ENCODE results near the gene CD1B.

DNA sequence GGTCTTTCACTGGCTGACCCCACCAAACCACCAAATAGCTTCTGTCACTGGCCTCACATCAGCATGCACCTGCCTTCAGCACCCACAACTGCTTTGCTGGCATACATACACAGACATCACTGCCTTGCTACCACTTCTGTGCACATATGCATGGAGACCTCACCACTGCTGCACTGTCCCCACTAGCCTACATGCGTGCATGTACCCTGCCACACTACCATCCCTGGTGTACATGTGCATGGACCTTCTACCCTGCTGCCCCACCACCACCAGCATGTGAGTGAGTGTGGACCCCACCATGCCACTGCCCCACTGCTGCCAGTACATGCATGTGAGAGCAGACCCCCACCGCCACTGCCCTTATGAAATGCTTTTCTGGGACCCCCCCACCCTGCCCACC, 35.5 kb downstream of the CD1B start:
- no peak for TF ChIP-seq MXI1 (conservative IDR thresholded peaks at IDR 0.05; ENCODE audit: poor library complexity, severe bottlenecking)
- TF ChIP-seq EZH2 (IDR thresholded peaks at IDR 0.05; ENCODE audit: borderline replicate concordance, insufficient read depth, low read length, poor library complexity, severe bottlenecking): no peak
- TF ChIP-seq, protein P1, sequence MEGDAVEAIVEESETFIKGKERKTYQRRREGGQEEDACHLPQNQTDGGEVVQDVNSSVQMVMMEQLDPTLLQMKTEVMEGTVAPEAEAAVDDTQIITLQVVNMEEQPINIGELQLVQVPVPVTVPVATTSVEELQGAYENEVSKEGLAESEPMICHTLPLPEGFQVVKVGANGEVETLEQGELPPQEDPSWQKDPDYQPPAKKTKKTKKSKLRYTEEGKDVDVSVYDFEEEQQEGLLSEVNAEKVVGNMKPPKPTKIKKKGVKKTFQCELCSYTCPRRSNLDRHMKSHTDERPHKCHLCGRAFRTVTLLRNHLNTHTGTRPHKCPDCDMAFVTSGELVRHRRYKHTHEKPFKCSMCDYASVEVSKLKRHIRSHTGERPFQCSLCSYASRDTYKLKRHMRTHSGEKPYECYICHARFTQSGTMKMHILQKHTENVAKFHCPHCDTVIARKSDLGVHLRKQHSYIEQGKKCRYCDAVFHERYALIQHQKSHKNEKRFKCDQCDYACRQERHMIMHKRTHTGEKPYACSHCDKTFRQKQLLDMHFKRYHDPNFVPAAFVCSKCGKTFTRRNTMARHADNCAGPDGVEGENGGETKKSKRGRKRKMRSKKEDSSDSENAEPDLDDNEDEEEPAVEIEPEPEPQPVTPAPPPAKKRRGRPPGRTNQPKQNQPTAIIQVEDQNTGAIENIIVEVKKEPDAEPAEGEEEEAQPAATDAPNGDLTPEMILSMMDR (IDR thresholded peaks at IDR 0.05; ENCODE audit: poor library complexity, severe bottlenecking): no peak
- TF ChIP-seq TAF1 (IDR thresholded peaks at IDR 0.05; ENCODE audit: low read depth): no peak
- TF ChIP-seq POLR2AphosphoS5 (IDR thresholded peaks at IDR 0.05): no peak
